IMR-90 (cell line): ENCODE results near the gene BRMS1. TPM values are rescaled to one million over a fixed set of nuclear protein-coding genes. Genes with fewer than 3 reads are reported as not detected.

ENCODE experiments used
- ATAC-seq: fragments of 200-7000 bp; cut with Tn5 transposase; 2 replicates; pipeline ENCODE4 v1.9.1; 2020; ENCODE audit warnings: low read depth, mild to moderate bottlenecking, moderate library complexity
- Bru-seq: library from RNA; stranded (reverse); fragments of 400-500 nt; gene quantifications from one replicate; lab custom pipeline; 2021; lab: Mats Ljungman, UMichigan
- BruChase-seq, 2 experiments: library from RNA; stranded (reverse); fragments of 400-500 nt; gene quantifications; one replicate each; lab custom pipeline; 2021; lab: Mats Ljungman, UMichigan
- BruUV-seq: library from RNA; stranded (reverse); fragments of 400-500 nt; replicated peaks from 2 replicates; lab custom pipeline; 2021; lab: Mats Ljungman, UMichigan
- CTCF ChIA-PET: fragments of 300-600 bp; formaldehyde crosslinking; extraction: SDS; loops from one replicate; lab custom pipeline; 2021; ENCODE audit warnings: antibody characterized with exemption; lab: Yijun Ruan, JAX
- POLR2A ChIA-PET: fragments of 300-600 bp; sonication (Branson Sonifier 250); formaldehyde crosslinking; loops from one replicate; lab custom pipeline; 2022; ENCODE audit warnings: antibody characterized with exemption; ENCODE audit not compliant: unreplicated experiment; lab: Charles Lee
- DNase-seq: peaks from one replicate; pipeline ENCODE4 v3.0.0; 2013
- H2AFZ ChIP-seq: replicated peaks from 2 replicates; pipeline ENCODE3; 2013; ENCODE audit warnings: low read length, mild to moderate bottlenecking; ENCODE audit not compliant: poor library complexity
- H2AK5ac ChIP-seq: 2 replicates; pipeline ENCODE4 v1.6.1; 2013; ENCODE audit warnings: low read depth, low read length, inconsistent platforms
- H2AK9ac ChIP-seq: replicated peaks from 2 replicates; pipeline ENCODE3; 2013; ENCODE audit warnings: mild to moderate bottlenecking, low read depth, low read length, moderate library complexity; ENCODE audit not compliant: poor library complexity
- H2BK120ac ChIP-seq: 2 replicates; pipeline ENCODE4 v1.6.1; 2013; ENCODE audit warnings: low read depth, low read length, inconsistent platforms
- H2BK15ac ChIP-seq: 3 replicates; pipeline ENCODE4 v1.6.1; 2013; ENCODE audit warnings: low read depth, low read length, inconsistent platforms
- H2BK20ac ChIP-seq: 2 replicates; pipeline ENCODE4 v1.6.1; 2013; ENCODE audit warnings: low read depth, mild to moderate bottlenecking, inconsistent platforms, low read length, moderate library complexity
- H2BK5ac ChIP-seq: 2 replicates; pipeline ENCODE4 v1.6.1; 2013; ENCODE audit warnings: mild to moderate bottlenecking, low read depth, low read length, inconsistent platforms; ENCODE audit not compliant: poor library complexity, severe bottlenecking
- H3K14ac ChIP-seq: replicated peaks from 2 replicates; pipeline ENCODE4 v1.6.1; 2013; ENCODE audit warnings: low read depth, low read length, inconsistent platforms
- H3K18ac ChIP-seq: 2 replicates; pipeline ENCODE4 v1.6.1; 2013; ENCODE audit warnings: low read depth, low read length, control low read depth
- H3K23ac ChIP-seq: 2 replicates; pipeline ENCODE4 v1.6.1; 2013; ENCODE audit warnings: low read depth, low read length, inconsistent platforms
- H3K27ac ChIP-seq: 2 replicates; pipeline ENCODE4 v1.5.1; 2013; ENCODE audit warnings: mild to moderate bottlenecking, control low read depth, low read length; ENCODE audit not compliant: insufficient read depth
- H3K27me3 ChIP-seq: 2 replicates; pipeline ENCODE4 v1.6.1; 2013; ENCODE audit warnings: low read length; ENCODE audit not compliant: control insufficient read depth, insufficient read depth
- H3K36me3 ChIP-seq: 2 replicates; pipeline ENCODE4 v1.6.1; 2013; ENCODE audit warnings: low read length, mixed read lengths; ENCODE audit not compliant: control insufficient read depth, insufficient read depth
- H3K4ac ChIP-seq: 2 replicates; pipeline ENCODE4 v1.6.1; 2013; ENCODE audit warnings: low read depth, low read length, inconsistent platforms
- H3K4me1 ChIP-seq: 2 replicates; pipeline ENCODE4 v1.6.1; 2013; ENCODE audit warnings: low read length, mixed read lengths; ENCODE audit not compliant: control insufficient read depth, insufficient read depth
- H3K4me2 ChIP-seq: 2 replicates; pipeline ENCODE4 v1.6.1; 2013; ENCODE audit warnings: low read depth, mild to moderate bottlenecking, control low read depth, low read length, moderate library complexity
- H3K4me3 ChIP-seq: 2 replicates; pipeline ENCODE4 v1.5.1; 2013; ENCODE audit warnings: low read depth, mild to moderate bottlenecking, control low read depth, low read length, moderate library complexity; ENCODE audit not compliant: insufficient read depth
- H3K56ac ChIP-seq: 2 replicates; pipeline ENCODE4 v1.6.1; 2013; ENCODE audit warnings: low read length, inconsistent platforms; ENCODE audit not compliant: insufficient read depth; ENCODE audit errors: extremely low read depth
- H3K79me1 ChIP-seq, 2 experiments: 2 replicates each; pipeline ENCODE4 v1.6.1; 2013; ENCODE audit warnings: low read length in 2 of 2, inconsistent platforms in 1 of 2, low read depth in 1 of 2
- H3K9ac ChIP-seq: 2 replicates; pipeline ENCODE4 v1.6.1; 2013; ENCODE audit warnings: low read depth, low read length, control low read depth
- H3K9me1 ChIP-seq: 2 replicates; pipeline ENCODE4 v1.6.1; 2013; ENCODE audit warnings: low read length, inconsistent platforms; ENCODE audit not compliant: insufficient read depth
- H3K9me3 ChIP-seq: 2 replicates; pipeline ENCODE4 v1.6.1; 2013; ENCODE audit warnings: low read length; ENCODE audit not compliant: control insufficient read depth, insufficient read depth
- H4K20me1 ChIP-seq: 2 replicates; pipeline ENCODE4 v1.6.1; 2013; ENCODE audit warnings: low read length, inconsistent platforms; ENCODE audit not compliant: insufficient read depth
- H4K5ac ChIP-seq: 2 replicates; pipeline ENCODE4 v1.6.1; 2013; ENCODE audit warnings: mild to moderate bottlenecking, low read depth, low read length, control low read depth
- H4K8ac ChIP-seq, 2 experiments: 2 replicates each; pipeline ENCODE4 v1.6.1; 2013; ENCODE audit warnings: low read depth in 2 of 2, low read length in 2 of 2, control low read depth in 1 of 2, inconsistent platforms in 1 of 2
- H4K91ac ChIP-seq: 2 replicates; pipeline ENCODE4 v1.6.1; 2013; ENCODE audit warnings: low read depth, low read length, inconsistent platforms; ENCODE audit not compliant: insufficient read depth
- BHLHE40 ChIP-seq: fragments of 150-350 bp; IDR thresholded peaks from 2 replicates; pipeline ENCODE4 v1.6.1; 2016; ENCODE audit warnings: mild to moderate bottlenecking, low read depth, low read length
- FOS ChIP-seq: fragments of 150-350 bp; IDR thresholded peaks from 2 replicates; pipeline ENCODE4 v1.6.1; 2016; ENCODE audit warnings: low read depth, low read length
- MAZ ChIP-seq: IDR thresholded peaks from 2 replicates; pipeline ENCODE4 v1.6.1; 2012; ENCODE audit warnings: low read depth, mild to moderate bottlenecking, low read length, improper control_type of control experiment, moderate library complexity, borderline replicate concordance
- MXI1 ChIP-seq: IDR thresholded peaks from 2 replicates; pipeline ENCODE4 v1.6.1; 2012; ENCODE audit warnings: low read depth, mild to moderate bottlenecking, low read length, moderate library complexity, borderline replicate concordance
- POLR2A ChIP-seq: IDR thresholded peaks from 2 replicates; pipeline ENCODE4 v1.6.1; 2012; ENCODE audit warnings: mild to moderate bottlenecking, low read depth, low read length
- RAD21 ChIP-seq: IDR thresholded peaks from 2 replicates; pipeline ENCODE4 v1.6.1; 2012; ENCODE audit warnings: low read length, improper control_type of control experiment
- RCOR1 ChIP-seq: IDR thresholded peaks from 2 replicates; pipeline ENCODE4 v1.6.1; 2012; ENCODE audit warnings: mild to moderate bottlenecking, low read length, improper control_type of control experiment; ENCODE audit not compliant: insufficient replicate concordance
- WGBS, 2 experiments: methylation state at CpG; one replicate each; pipeline versions ENCODE4 v1.1.5 to v1.1.7; 2013; ENCODE audit warnings: missing lambda C conversion rate in 2 of 2; ENCODE audit not compliant: insufficient read length in 1 of 2; ENCODE audit errors: extremely low coverage in 2 of 2; 5-methylcytosine and 5-hydroxymethylcytosine counted together
- dilution Hi-C: fragments of 300-500 bp; cut with HindIII; formaldehyde crosslinking; loops from one replicate; pipeline ENCODE4 v1.14.3; 2018; ENCODE audit warnings: low sequenced_read_pairs; ENCODE audit not compliant: unreplicated experiment
- in situ Hi-C: fragments of 300-500 bp; cut with MboI; formaldehyde crosslinking; loops from 3 replicates; pipeline ENCODE4 v1.14.3; 2019; ENCODE audit warnings: low sequenced_read_pairs, inconsistent platforms, mixed read lengths
- intact Hi-C: fragments of 100-400 bp; cut with micrococcal nuclease; formaldehyde crosslinking; loops from 2 replicates; pipeline ENCODE4 v1.10.0; 2022
- long read RNA-seq: library from polyadenylated mRNA; unstranded; transcript quantifications from one replicate; pipeline ENCODE4 v2.0.0, GENCODE V29; 2021; ENCODE audit not compliant: unreplicated experiment
- polyA plus RNA-seq, 3 experiments: library from polyadenylated mRNA; depleted of rRNA; stranded (reverse); fragments of >200 nt; gene quantifications; 2 replicates each; pipeline ENCODE4 v1.2.3, GENCODE V29; 2012; ENCODE audit warnings: low replicate concordance in 1 of 3
- total RNA-seq: library from RNA; depleted of rRNA; stranded (reverse); fragments of >200 nt; gene quantifications from 2 replicates; pipeline ENCODE4 v1.2.3, GENCODE V29; 2012; rRNA removed
- TF ChIP-seq, protein P1 (sequence below): fragments of 150-350 bp; IDR thresholded peaks from 2 replicates; pipeline ENCODE4 v1.6.1; 2017; ENCODE audit warnings: mild to moderate bottlenecking, antibody characterized with exemption, low read length, low read depth

BRMS1 gene, protein sequence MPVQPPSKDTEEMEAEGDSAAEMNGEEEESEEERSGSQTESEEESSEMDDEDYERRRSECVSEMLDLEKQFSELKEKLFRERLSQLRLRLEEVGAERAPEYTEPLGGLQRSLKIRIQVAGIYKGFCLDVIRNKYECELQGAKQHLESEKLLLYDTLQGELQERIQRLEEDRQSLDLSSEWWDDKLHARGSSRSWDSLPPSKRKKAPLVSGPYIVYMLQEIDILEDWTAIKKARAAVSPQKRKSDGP
- total RNA-seq (57.9 and 67.2 TPM in 2 replicates), polyA plus RNA-seq (2012; rRNA removed) (48.3 and 51.9 TPM in 2 replicates), Bru-seq, nascent RNA (percentile 56 among the genes with signal in this experiment), BruChase-seq, experiment 1, labeled RNA remaining after a 6-hour chase (percentile 57 among the genes with signal in this experiment), BruChase-seq, experiment 2, labeled RNA remaining after a 2-hour chase (percentile 52 among the genes with signal in this experiment)
- 38.2 and 49.5 TPM in 2 replicates for polyA plus RNA-seq (2012; cell fraction: cytosol; rRNA removed)
- polyA plus RNA-seq (2012; cell fraction: nucleus; rRNA removed; ENCODE audit: low replicate concordance) = 43.6 and 65.0 TPM in 2 replicates
- long read RNA-seq, transcript BRMS1-201 (10 exons, 1,445 nt) = major isoform, 47 of 63 reads
- long read RNA-seq, transcript BRMS1-202 (10 exons, 1,363 nt) = minor isoform, 8 of 63 reads
- long read RNA-seq, partial matches to known transcripts = 3 of 63 reads
- long read RNA-seq, other reads (novel, unspliced or antisense) = 5 of 63 reads

DNA sequence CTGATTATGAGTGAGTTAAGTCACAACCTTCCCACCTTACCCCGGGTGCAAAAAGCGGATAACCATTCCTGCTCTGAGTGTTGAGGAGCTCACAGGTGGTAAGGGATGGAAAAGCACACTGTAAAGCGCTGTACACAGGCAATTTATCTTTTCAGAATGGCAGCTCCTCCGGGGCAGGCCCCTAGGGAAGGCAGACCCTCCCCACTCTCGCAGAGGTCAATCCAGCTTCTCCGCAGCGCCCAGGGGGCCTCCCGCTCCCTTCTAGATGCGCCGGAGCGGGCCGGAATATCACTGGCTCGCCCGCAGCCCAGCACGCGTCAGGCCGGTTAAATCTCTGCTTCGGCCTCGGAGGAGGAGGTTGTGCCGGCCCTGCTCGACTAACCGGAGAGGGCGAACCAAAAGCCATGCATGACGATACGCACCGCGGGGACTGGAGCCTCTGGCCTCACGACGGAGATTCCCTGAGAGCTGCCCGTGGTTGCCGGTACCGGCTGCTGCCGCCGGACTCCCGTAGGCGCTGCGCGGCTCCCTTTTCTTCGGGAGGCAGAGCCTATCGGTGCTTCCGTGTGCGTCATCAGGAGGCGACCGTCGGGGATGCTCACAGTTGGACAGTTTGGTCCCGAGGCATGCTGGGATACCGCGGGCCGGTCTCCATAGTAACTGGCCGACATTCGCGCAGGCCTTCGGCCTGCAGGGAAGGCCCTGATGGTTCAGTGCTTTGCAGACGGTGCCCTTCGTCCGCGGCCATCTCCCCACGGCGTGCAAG is at the start of gene BRMS1:
Gene BRMS1, minus strand, starts transcription at position 555 of the 766 bp plus-strand sequence. CDS start 2,870 bp downstream, outside the sequence.
- Histone ChIP-seq H2AK9ac (peak within 1 kb of the TSS; percentile 97), H3K27me3 (no peaks in the 10 kb centered on the region), H3K4me2 (peak within 1 kb of the TSS; percentile 98), H4K20me1 (peaks cover 17% of the 10 kb centered on the region), H3K79me1 (peaks cover 28 to 59% of the 10 kb centered on the region in 2 experiments), H3K9ac (peak within 1 kb of the TSS; percentile 97), H2AK5ac (peak within 1 kb of the TSS; percentile 82), H2BK5ac (peak within 1 kb of the TSS; percentile 72), H3K4ac (peak within 1 kb of the TSS; percentile 87), H4K91ac (peak within 1 kb of the TSS; percentile 58), H3K14ac (peak within 1 kb of the TSS; percentile 95), H3K56ac (peak within 1 kb of the TSS; percentile 72), H3K36me3 (peaks cover 18% of the 10 kb centered on the region), H3K23ac (peak within 1 kb of the TSS; percentile 95), H3K18ac (no peak within 1 kb of the TSS), H2AFZ (peak within 1 kb of the TSS; percentile 96), H3K9me3 (no peaks in the 10 kb centered on the region), H3K4me1 (peaks cover 12% of the 10 kb centered on the region), H3K27ac (peak within 1 kb of the TSS; percentile 79), H3K9me1 (peaks cover 12% of the 10 kb centered on the region; the same call in 1 of the 2 replicates), H2BK120ac (peak within 1 kb of the TSS; percentile 56; the same call in 1 of the 2 replicates), H2BK15ac (no peak within 1 kb of the TSS), H3K4me3 (peak within 1 kb of the TSS; percentile 85), H2BK20ac (peak within 1 kb of the TSS; percentile 32; the same call in 1 of the 2 replicates), H4K5ac (peak within 1 kb of the TSS; percentile 94), H4K8ac (peak within 1 kb of the TSS; percentile 75 to 98)
- ChIA-PET POLR2A (interaction anchor here (0.5 kb wide), 1 partner anchor 384 kb away, joined by 11 read pairs; no protein-coding TSS in a partner anchor), CTCF (interaction anchor here (0.6 to 1.8 kb wide), 4 partner anchors 9 to 42 kb away, joined by 3 to 6 read pairs (median 4); partner anchors contain the start of gene RIN1)
- 0% methylated on average over 41 of the region's 59 CpGs; no CpG with 5 or more reads in 1 of the 2 experiments for WGBS, 2 experiments
- intact Hi-C loops (no loop called here), in situ Hi-C loops (no loop called here), dilution Hi-C loops (no loop called here)
- TF ChIP-seq RCOR1 (no peak), BHLHE40 (no peak), POLR2A (peak; percentile 98), MXI1 (peak; percentile 69; the same call in 1 of the 2 replicates), FOS (peak; percentile 21; the same call in 1 of the 2 replicates), MAZ (peak; percentile 44; the same call in 1 of the 2 replicates), RAD21 (0 out of 2 replicates have a peak, but pooled peaks have one; percentile 22)
- TF ChIP-seq, protein P1, sequence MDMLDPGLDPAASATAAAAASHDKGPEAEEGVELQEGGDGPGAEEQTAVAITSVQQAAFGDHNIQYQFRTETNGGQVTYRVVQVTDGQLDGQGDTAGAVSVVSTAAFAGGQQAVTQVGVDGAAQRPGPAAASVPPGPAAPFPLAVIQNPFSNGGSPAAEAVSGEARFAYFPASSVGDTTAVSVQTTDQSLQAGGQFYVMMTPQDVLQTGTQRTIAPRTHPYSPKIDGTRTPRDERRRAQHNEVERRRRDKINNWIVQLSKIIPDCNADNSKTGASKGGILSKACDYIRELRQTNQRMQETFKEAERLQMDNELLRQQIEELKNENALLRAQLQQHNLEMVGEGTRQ = 0 out of 2 replicates have a peak, but pooled peaks have one; percentile 22
- BruUV-seq = TSS peak; percentile 60
- ATAC-seq (peak; percentile 75), DNase-seq (peak; percentile 97)
